HG02763 (cell line): ENCODE measurements around the gene GPR84.
A peak's percentile ranks its signal among the peaks of the same experiment; 100 is the strongest.
"Not testable (repeated sequence)": the region's sequence is repeated elsewhere in the genome, so short reads cannot be mapped to it uniquely, and the experiment has no call there.

Experiments used
- ATAC-seq: cut with Tn5 transposase; IDR thresholded peaks from one replicate; pipeline ENCODE4 v1.9.1; 2021; ENCODE audit warnings: mild to moderate bottlenecking, moderate library complexity; ENCODE audit not compliant: unreplicated experiment

GPR84 gene

GRCh38 chr12:54330442-54330841 lies 33.8 kb downstream of the GPR84 start:
- no peak for ATAC-seq

GRCh38 chr12:54329759-54330158 lies 34.5 kb downstream of the GPR84 start:
- no peak for ATAC-seq

GRCh38 chr12:54328595-54329337 lies 35.5 kb downstream of the GPR84 start:
- no peak for ATAC-seq

GRCh38 chr12:54325442-54326109 lies 38.7 kb downstream of the GPR84 start:
- not testable (repeated sequence) for ATAC-seq

GRCh38 chr12:54324617-54325441 lies 39.5 kb downstream of the GPR84 start, which contains the start of gene COPZ1:
Gene COPZ1 (plus strand): TSS chr12:54325131. CDS start chr12:54325164, 33 bp downstream.
- peak; percentile 99 for ATAC-seq

- ATAC-seq = no peak
These were observed 42.9 kb downstream of the GPR84 start for GRCh38 chr12:54321363-54321762.
